SK-N-SH treated with all-trans-retinoic acid at 6 μM for 48 hours (cell line): Measurements from ENCODE around the gene SUMO3.

Source experiments
- CSDC2 ChIP-seq: fragments of 250-450 bp; sonication (Bioruptor Pico); IDR thresholded peaks from 2 replicates; pipeline ENCODE4 v1.5.0; 2020; ENCODE audit warnings: mild to moderate bottlenecking, moderate library complexity
- CSRNP3 ChIP-seq: fragments of 250-450 bp; sonication (Bioruptor Pico); IDR thresholded peaks from 2 replicates; pipeline ENCODE4 v1.5.1; 2021; ENCODE audit warnings: mild to moderate bottlenecking, moderate library complexity
- ISL1 ChIP-seq: fragments of 250-450 bp; sonication (Bioruptor Pico); IDR thresholded peaks from 2 replicates; pipeline ENCODE4 v2.1.2; 2022; ENCODE audit warnings: mild to moderate bottlenecking, moderate library complexity
- PATZ1 ChIP-seq: fragments of 250-450 bp; sonication (Bioruptor Pico); IDR thresholded peaks from 2 replicates; pipeline ENCODE4 v1.8.0; 2020; ENCODE audit warnings: mild to moderate bottlenecking, moderate library complexity, borderline replicate concordance
- POU6F1 ChIP-seq: fragments of 250-450 bp; sonication (Bioruptor Pico); IDR thresholded peaks from 2 replicates; pipeline ENCODE4 v1.8.0; 2021; ENCODE audit warnings: low read depth, mild to moderate bottlenecking, moderate library complexity, borderline replicate concordance
- SNAI2 ChIP-seq: fragments of 250-450 bp; sonication (Bioruptor Pico); IDR thresholded peaks from 2 replicates; pipeline ENCODE4 v1.5.0; 2020; ENCODE audit warnings: mild to moderate bottlenecking, moderate library complexity

GRCh38 chr21:44810779-44811178, 7.1 kb downstream of the SUMO3 start:
- TF ChIP-seq PATZ1 = no peak
- no peak for TF ChIP-seq ISL1
- TF ChIP-seq CSRNP3 (CRISPR knock-in tag) = no peak
- TF ChIP-seq POU6F1 (CRISPR knock-in tag) = no peak
- TF ChIP-seq SNAI2 (CRISPR knock-in tag) = no peak
- no peak for TF ChIP-seq CSDC2 (CRISPR knock-in tag)
